ENCODE measurements around the gene CADPS. TPM values are rescaled to one million over a fixed set of nuclear protein-coding genes. Genes with fewer than 3 reads are reported as not detected.

The CADPS gene
- total and polyA plus RNA-seq, 2 of the 4 experiments (the other 2 are of a cell fraction), result not detected

- CTCF ChIA-PET, result no interaction called here
- BruUV-seq (replicated peaks), result no TSS peak
Observed at GRCh38 chr3:62480056-62480455, 395.2 kb downstream of the CADPS start.

More at GRCh38 chr3:62480056-62480455, 395.2 kb downstream of the CADPS start:
- dilution Hi-C loops (cut with HindIII; ENCODE audit: low sequenced_read_pairs, unreplicated experiment) (no loop called here), in situ Hi-C loops (cut with MboI; ENCODE audit: low sequenced_read_pairs) (no loop called here), intact Hi-C loops (cut with micrococcal nuclease) (no loop called here)
- TF ChIP-seq USF2 (IDR thresholded peaks at IDR 0.05; ENCODE audit: low read depth, low read length) (no peak), CEBPB (IDR thresholded peaks at IDR 0.05; ENCODE audit: low read depth, low read length) (no peak), MXI1 (IDR thresholded peaks at IDR 0.05; ENCODE audit: borderline replicate concordance, low read depth, low read length) (no peak), POLR2A (IDR thresholded peaks at IDR 0.05; ENCODE audit: low read depth, low read length) (no peak), ELK1 (IDR thresholded peaks at IDR 0.05; ENCODE audit: borderline replicate concordance, low read depth, low read length) (no peak), NFE2L2 (IDR thresholded peaks at IDR 0.05; ENCODE audit: low read depth, low read length) (no peak), BHLHE40 (IDR thresholded peaks at IDR 0.05; ENCODE audit: low read depth, low read length) (no peak), RAD21 (IDR thresholded peaks at IDR 0.05; ENCODE audit: low read length) (no peak)
- no peaks in the 10 kb centered on the region for H3K79me1 ChIP-seq (ENCODE audit: low read depth in 1 of 2, low read length in 2 of 2)
- H2BK120ac ChIP-seq (ENCODE audit: low read depth, low read length), result no peak overlapping the region
- no peak overlapping the region for H4K91ac ChIP-seq (ENCODE audit: insufficient read depth, low read depth, low read length)
- no peaks in the 10 kb centered on the region for H3K4me1 ChIP-seq (ENCODE audit: control insufficient read depth, insufficient read depth, low read length)
- no peaks in the 10 kb centered on the region for H3K27me3 ChIP-seq (ENCODE audit: control insufficient read depth, insufficient read depth, low read length)
- H3K4me2 ChIP-seq (ENCODE audit: low read depth, low read length), result no peak overlapping the region
- no peaks in the 10 kb centered on the region for H3K36me3 ChIP-seq (ENCODE audit: control insufficient read depth, insufficient read depth, low read length)
- POLR2A ChIA-PET (ENCODE audit: unreplicated experiment), result interaction anchor here (0.6 kb wide), 1 partner anchor 978 kb away, joined by 4 read pairs; no protein-coding TSS in a partner anchor
- H4K20me1 ChIP-seq (ENCODE audit: insufficient read depth, low read length), result no peaks in the 10 kb centered on the region
- H3K56ac ChIP-seq (ENCODE audit: extremely low read depth, insufficient read depth, low read length), result no peak overlapping the region
- no peak overlapping the region for H2AK5ac ChIP-seq (ENCODE audit: low read depth, low read length)
- no peak overlapping the region for H2AK9ac ChIP-seq (replicated peaks; ENCODE audit: low read depth, low read length, poor library complexity)
- no peak overlapping the region for H4K5ac ChIP-seq (ENCODE audit: low read depth, low read length)
- H3K9me1 ChIP-seq (ENCODE audit: insufficient read depth, low read length), result no peaks in the 10 kb centered on the region
- no peak overlapping the region for H3K4ac ChIP-seq (ENCODE audit: low read depth, low read length)
- H3K27ac ChIP-seq (ENCODE audit: insufficient read depth, low read length), result no peak overlapping the region
- no peak overlapping the region for H4K8ac ChIP-seq (ENCODE audit: low read depth in 2 of 2, low read length in 2 of 2)
- WGBS, 2 experiments (ENCODE audit: extremely low coverage in 2 of 2, insufficient read length in 1 of 2), result no CpG with 5 or more reads among the region's 1 CpG
- ATAC-seq (ENCODE audit: low read depth) (no peak), DNase-seq (no peak)
- no peaks in the 10 kb centered on the region for H3K9me3 ChIP-seq (ENCODE audit: control insufficient read depth, insufficient read depth, low read length)
- H2AFZ ChIP-seq (replicated peaks; ENCODE audit: low read length, poor library complexity), result no peak overlapping the region
- H2BK20ac ChIP-seq (ENCODE audit: low read depth, low read length), result no peak overlapping the region
- no peak overlapping the region for H3K18ac ChIP-seq (ENCODE audit: low read depth, low read length)
- no peak overlapping the region for H3K4me3 ChIP-seq (ENCODE audit: insufficient read depth, low read depth, low read length)
- H3K9ac ChIP-seq (ENCODE audit: low read depth, low read length), result no peak overlapping the region
- H2BK15ac ChIP-seq (ENCODE audit: low read depth, low read length), result no peak overlapping the region
- no peak overlapping the region for H3K14ac ChIP-seq (replicated peaks; ENCODE audit: low read depth, low read length)
- no peak overlapping the region for H2BK5ac ChIP-seq (ENCODE audit: low read depth, low read length, poor library complexity, severe bottlenecking)
- no peak overlapping the region for H3K23ac ChIP-seq (ENCODE audit: low read depth, low read length)
